Chondrocyte (in vitro differentiated cells): ENCODE data around the gene SPECC1L. TPM values are rescaled to one million over a fixed set of nuclear protein-coding genes. Genes with fewer than 3 reads are reported as not detected.

Source experiments
- DNase-seq: peaks from one replicate; pipeline ENCODE4 v3.0.0; 2021; ENCODE audit warnings: mixed read lengths, low spot score
- H3K27ac Mint-ChIP-seq: one replicate; pipeline ENCODE4 v1.8.0; 2021; ENCODE audit warnings: mild to moderate bottlenecking, moderate library complexity, mixed read lengths; ENCODE audit not compliant: unreplicated experiment
- H3K27me3 Mint-ChIP-seq: 2 replicates; pipeline ENCODE4 v1.8.0; 2021; ENCODE audit warnings: low read depth, mixed read lengths
- H3K36me3 Mint-ChIP-seq: 2 replicates; pipeline ENCODE4 v1.8.0; 2021; ENCODE audit warnings: low read depth, mixed read lengths
- H3K4me1 Mint-ChIP-seq: 2 replicates; pipeline ENCODE4 v1.8.0; 2021; ENCODE audit warnings: low read depth, mild to moderate bottlenecking, mixed read lengths
- H3K4me3 Mint-ChIP-seq: one replicate; pipeline ENCODE4 v1.8.0; 2021; ENCODE audit warnings: mild to moderate bottlenecking, moderate library complexity, mixed read lengths; ENCODE audit not compliant: unreplicated experiment
- H3K9me3 Mint-ChIP-seq: 2 replicates; pipeline ENCODE4 v1.8.0; 2021; ENCODE audit warnings: low read depth, mixed read lengths
- total RNA-seq: library from RNA; stranded (reverse); gene quantifications from 3 replicates; pipeline ENCODE4 v1.2.1, GENCODE V29; 2021
- TF ChIP-seq, protein P1 (sequence below): fragments of 200-600 bp; sonication (generic); IDR thresholded peaks from 2 replicates; pipeline ENCODE4 v1.5.0; 2021; ENCODE audit warnings: antibody characterized with exemption, mild to moderate bottlenecking, moderate library complexity

The SPECC1L gene
- total RNA-seq, 1 donor from 2014 or later = 91.3 TPM

DNA sequence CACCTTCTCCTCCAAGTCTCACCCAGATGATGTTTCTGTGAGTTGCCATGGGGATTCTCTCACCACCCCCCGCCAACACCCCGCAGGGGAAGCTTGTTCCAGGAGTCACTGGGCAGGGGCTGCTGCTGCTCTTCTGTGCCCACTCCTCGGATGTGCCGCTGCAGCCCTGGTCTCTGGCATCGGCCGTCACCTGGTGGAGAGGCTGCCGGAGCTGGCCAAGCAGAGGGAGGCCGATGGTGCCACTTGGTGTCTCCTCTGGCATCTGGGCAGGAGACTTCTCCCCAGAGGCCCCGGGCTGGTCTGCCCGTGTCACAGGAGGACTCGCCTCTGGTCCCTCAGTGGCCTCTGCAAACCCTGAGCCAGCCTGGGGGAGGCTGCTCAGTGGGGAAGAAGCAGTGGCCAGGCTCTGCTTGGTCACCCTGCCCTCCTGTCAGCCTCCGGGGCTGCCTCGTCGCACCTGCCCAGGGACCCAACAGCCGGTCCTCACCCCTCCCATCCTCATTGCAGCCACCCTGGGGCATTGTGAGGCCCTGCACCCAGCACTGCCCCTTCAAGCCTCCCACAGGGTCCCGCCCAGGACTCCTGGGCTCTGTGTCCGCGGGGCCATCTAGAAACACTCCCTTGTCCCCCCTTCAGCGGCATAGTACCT lies 156.3 kb downstream of the SPECC1L start:
- TF ChIP-seq, protein P1, sequence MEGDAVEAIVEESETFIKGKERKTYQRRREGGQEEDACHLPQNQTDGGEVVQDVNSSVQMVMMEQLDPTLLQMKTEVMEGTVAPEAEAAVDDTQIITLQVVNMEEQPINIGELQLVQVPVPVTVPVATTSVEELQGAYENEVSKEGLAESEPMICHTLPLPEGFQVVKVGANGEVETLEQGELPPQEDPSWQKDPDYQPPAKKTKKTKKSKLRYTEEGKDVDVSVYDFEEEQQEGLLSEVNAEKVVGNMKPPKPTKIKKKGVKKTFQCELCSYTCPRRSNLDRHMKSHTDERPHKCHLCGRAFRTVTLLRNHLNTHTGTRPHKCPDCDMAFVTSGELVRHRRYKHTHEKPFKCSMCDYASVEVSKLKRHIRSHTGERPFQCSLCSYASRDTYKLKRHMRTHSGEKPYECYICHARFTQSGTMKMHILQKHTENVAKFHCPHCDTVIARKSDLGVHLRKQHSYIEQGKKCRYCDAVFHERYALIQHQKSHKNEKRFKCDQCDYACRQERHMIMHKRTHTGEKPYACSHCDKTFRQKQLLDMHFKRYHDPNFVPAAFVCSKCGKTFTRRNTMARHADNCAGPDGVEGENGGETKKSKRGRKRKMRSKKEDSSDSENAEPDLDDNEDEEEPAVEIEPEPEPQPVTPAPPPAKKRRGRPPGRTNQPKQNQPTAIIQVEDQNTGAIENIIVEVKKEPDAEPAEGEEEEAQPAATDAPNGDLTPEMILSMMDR = no peak
- DNase-seq = peak; percentile 90
- peaks cover 9% of the 10 kb centered on the region for H3K27me3 Mint-ChIP-seq
- H3K36me3 Mint-ChIP-seq = no peaks in the 10 kb centered on the region
- H3K4me1 Mint-ChIP-seq = peaks cover 20% of the 10 kb centered on the region
- H3K27ac Mint-ChIP-seq = no peak overlapping the region
- H3K4me3 Mint-ChIP-seq = no peak overlapping the region
- no peaks in the 10 kb centered on the region for H3K9me3 Mint-ChIP-seq

DNA sequence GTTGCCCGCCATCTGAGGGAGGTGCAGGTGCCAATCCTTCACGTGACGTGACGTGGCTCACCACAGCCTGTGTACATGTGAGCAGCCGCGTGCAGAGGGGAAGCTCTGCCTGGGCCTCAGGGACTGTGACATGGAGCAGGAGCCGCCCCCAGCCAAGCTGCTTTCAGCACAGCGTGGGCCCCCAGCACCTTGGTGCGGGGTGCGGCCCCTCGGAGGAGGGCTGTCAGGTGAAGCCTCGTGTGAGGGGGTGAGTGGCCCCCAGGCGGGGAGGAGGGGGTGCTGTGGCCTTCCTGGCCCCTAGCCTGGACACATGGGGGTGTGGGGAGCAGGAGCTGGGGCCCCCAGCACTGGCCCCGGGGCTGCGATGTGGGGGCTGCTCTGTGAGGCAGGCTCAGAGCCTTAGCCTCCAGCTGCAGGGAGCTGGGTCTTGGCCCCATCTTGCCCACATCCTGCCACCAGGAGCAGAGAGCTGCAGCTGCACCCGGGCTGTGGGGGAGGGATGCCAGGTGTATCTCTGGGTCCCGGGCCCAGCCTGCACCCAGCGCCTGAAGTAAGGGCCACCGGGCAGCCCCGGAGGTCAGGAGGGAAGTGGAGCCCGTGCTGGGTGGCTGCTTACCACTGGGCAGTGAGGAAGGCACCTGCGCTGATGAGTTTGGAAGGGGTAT lies 157.0 kb downstream of the SPECC1L start, which contains the start of gene ADORA2A:
ADORA2A (plus strand) TSS at position 100 of the 665 bp plus-strand sequence. CDS start 5,806 bp downstream, outside the sequence.
- Mint-ChIP-seq H3K36me3 (no peaks in the 10 kb centered on the region), H3K27ac (no peak within 1 kb of the TSS), H3K27me3 (peaks cover 9% of the 10 kb centered on the region), H3K4me1 (peaks cover 21% of the 10 kb centered on the region), H3K9me3 (no peaks in the 10 kb centered on the region), H3K4me3 (no peak within 1 kb of the TSS)
- TF ChIP-seq, protein P1 = no peak
- DNase-seq = peak; percentile 94

DNA sequence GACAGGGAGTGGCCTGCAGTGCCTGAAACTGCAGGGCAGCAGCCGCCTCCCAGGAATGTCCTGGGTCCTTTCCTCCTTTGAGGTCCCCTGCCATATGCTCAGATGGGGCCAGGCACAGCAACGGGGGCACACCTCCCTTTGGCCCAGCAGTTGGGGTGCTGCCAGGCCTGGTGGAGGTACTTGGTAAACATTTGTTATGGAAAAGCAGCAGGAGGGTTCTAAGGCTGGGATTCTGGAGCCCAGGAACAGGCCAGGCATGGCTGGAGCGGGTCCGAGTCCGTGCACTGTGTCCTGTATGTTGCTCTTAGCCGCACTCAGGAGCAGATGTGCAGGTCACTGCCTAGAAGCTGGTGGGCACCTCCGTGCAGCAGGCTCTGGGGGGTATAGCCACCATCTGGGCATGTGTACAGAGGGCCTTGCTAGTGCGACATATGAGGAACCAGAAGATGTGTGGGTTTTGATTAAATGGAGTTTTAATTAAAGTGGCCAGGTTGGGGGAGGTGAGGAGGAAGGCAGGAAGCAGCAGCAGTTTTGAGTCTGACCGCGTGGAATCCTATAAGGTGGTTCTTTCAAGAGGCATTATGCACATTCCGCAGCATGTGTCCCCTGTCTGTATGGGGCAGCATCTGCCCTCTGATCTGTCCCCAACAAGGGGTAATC lies 158.2 kb downstream of the SPECC1L start:
- Mint-ChIP-seq H3K4me1 (peaks cover 29% of the 10 kb centered on the region), H3K27ac (no peak overlapping the region), H3K36me3 (no peaks in the 10 kb centered on the region), H3K4me3 (no peak overlapping the region), H3K27me3 (peaks cover 9% of the 10 kb centered on the region), H3K9me3 (no peaks in the 10 kb centered on the region)
- TF ChIP-seq, protein P1 = no peak
- peak; percentile 53 for DNase-seq

DNA sequence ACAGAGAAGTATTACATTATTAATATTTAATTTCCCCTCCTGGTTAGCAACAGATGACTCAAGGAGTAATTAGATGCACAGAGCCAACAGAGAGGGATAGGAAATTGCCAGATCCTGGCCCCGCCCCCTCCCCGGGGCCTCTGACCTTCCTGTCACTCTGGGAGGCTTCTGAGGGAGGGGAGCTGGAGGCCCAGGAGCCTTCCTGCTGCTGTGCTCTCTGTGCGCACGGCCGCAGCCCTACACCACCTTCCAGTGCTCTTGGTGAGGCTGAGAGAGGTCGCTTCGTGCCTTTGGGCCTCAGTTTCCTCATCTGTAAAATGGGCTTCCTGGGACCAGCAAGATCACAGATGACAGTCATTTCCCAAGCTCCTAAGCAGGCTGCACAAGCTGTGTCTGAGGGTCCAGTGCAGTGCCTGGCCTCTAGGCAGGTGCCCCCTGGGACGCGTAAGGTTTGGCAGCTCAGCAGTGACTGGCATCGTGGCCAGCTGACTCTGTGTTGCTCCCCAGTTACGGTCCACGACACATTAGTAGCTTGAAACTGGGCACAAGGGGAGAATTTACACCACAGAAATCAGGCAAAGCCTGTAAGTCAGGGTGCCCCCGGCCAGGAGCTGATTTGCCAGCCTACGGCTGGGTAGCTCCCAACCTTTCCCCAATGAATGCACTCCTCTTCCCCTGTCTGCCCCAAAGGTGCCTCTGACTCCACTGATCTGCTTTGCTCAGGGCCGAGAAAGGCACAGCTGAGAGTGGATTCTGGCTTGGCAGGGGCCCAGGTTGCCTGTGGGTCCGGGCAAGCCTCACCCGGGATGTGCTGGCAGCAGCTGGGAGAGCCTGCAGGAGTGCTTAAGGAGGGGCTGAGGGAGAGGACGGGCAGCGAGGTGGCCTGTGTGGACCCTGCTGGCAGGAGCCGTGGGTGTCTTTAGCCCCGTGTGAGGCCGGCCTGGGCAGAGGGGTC lies 159.1 kb downstream of the SPECC1L start:
- H3K4me3 Mint-ChIP-seq = no peak overlapping the region

More for the DNA sequence above, 159.1 kb downstream of the SPECC1L start:
- no peaks in the 10 kb centered on the region for H3K9me3 Mint-ChIP-seq
- no peaks in the 10 kb centered on the region for H3K36me3 Mint-ChIP-seq
- TF ChIP-seq, protein P1 = no peak
- DNase-seq = peak; percentile 90
- peaks cover 9% of the 10 kb centered on the region for H3K27me3 Mint-ChIP-seq
- H3K27ac Mint-ChIP-seq = peak overlapping the region; percentile 22
- H3K4me1 Mint-ChIP-seq = peaks cover 35% of the 10 kb centered on the region
